ENCODE data around the gene FDXR. TPM values are rescaled to one million over a fixed set of nuclear protein-coding genes. Genes with fewer than 3 reads are reported as not detected.
A peak's percentile ranks its signal among the peaks of the same experiment; 100 is the strongest.

Gene FDXR
- total RNA-seq, 1 donor from 2014 or later: 12.6 TPM

GRCh38 chr17:74836191-74836590 is 36.6 kb downstream of the FDXR start:
- no peak for DNase-seq

GRCh38 chr17:74833501-74834377 is 39.1 kb downstream of the FDXR start:
- Histone ChIP-seq H3K27me3 (ENCODE audit: low read depth) (no peaks in the 10 kb centered on the region), H3K36me3 (peaks cover 33% of the 10 kb centered on the region), H3K4me1 (no peaks in the 10 kb centered on the region), H3K4me3 (no peak overlapping the region), H3K27ac (no peak overlapping the region), H3K9me3 (no peaks in the 10 kb centered on the region)
- ATAC-seq (peak; percentile 31 to 45), DNase-seq (peak; percentile 63)
- intact Hi-C loops (cut with DNase I): no loop called here
- no peak for TF ChIP-seq CTCF (IDR thresholded peaks at IDR 0.05)

More at GRCh38 chr17:74836191-74836590, 36.6 kb downstream of the FDXR start:
- Histone ChIP-seq H3K9me3 (no peaks in the 10 kb centered on the region), H3K27me3 (ENCODE audit: low read depth) (no peaks in the 10 kb centered on the region), H3K4me3 (no peak overlapping the region), H3K27ac (no peak overlapping the region), H3K36me3 (peaks cover 20% of the 10 kb centered on the region), H3K4me1 (peaks cover 8% of the 10 kb centered on the region)
- no peak for TF ChIP-seq CTCF (IDR thresholded peaks at IDR 0.05)
- intact Hi-C loops (cut with DNase I): no loop called here
- ATAC-seq: no peak

GRCh38 chr17:74832421-74832820 is 40.4 kb downstream of the FDXR start:
- TF ChIP-seq CTCF (IDR thresholded peaks at IDR 0.05): no peak
- intact Hi-C loops (cut with DNase I): no loop called here
- ATAC-seq (no peak), DNase-seq (no peak)
- Histone ChIP-seq H3K9me3 (no peaks in the 10 kb centered on the region), H3K27me3 (ENCODE audit: low read depth) (no peaks in the 10 kb centered on the region), H3K4me1 (no peaks in the 10 kb centered on the region), H3K27ac (no peak overlapping the region), H3K4me3 (no peak overlapping the region), H3K36me3 (peaks cover 33% of the 10 kb centered on the region)

GRCh38 chr17:74831444-74832146 is 41.2 kb downstream of the FDXR start:
- no peak for TF ChIP-seq CTCF (IDR thresholded peaks at IDR 0.05)
- H3K9me3 ChIP-seq: no peaks in the 10 kb centered on the region
- ATAC-seq (no peak), DNase-seq (no peak)
- H3K4me1 ChIP-seq: no peaks in the 10 kb centered on the region
- intact Hi-C loops (cut with DNase I): no loop called here
- H3K36me3 ChIP-seq: peaks cover 27% of the 10 kb centered on the region
- H3K27me3 ChIP-seq (ENCODE audit: low read depth): no peaks in the 10 kb centered on the region
- H3K4me3 ChIP-seq: no peak overlapping the region
- H3K27ac ChIP-seq: no peak overlapping the region

- H3K4me1 ChIP-seq: no peaks in the 10 kb centered on the region
- ATAC-seq: no peak
- no peaks in the 10 kb centered on the region for H3K27me3 ChIP-seq (ENCODE audit: low read depth)
- TF ChIP-seq CTCF (IDR thresholded peaks at IDR 0.05): no peak
- H3K36me3 ChIP-seq: peaks cover 27% of the 10 kb centered on the region
- no peak overlapping the region for H3K4me3 ChIP-seq
- intact Hi-C loops (cut with DNase I): no loop called here
- DNase-seq: no peak
- no peaks in the 10 kb centered on the region for H3K9me3 ChIP-seq
- no peak overlapping the region for H3K27ac ChIP-seq
These were observed 41.9 kb downstream of the FDXR start for GRCh38 chr17:74830861-74831260.
